Breast epithelium (tissue), 3 donors: ENCODE measurements around the gene SCRT2.
"Not testable (repeated sequence)": the region's sequence is repeated elsewhere in the genome, so short reads cannot be mapped to it uniquely, and the experiment has no call there.

Experiments
- POLR2A ChIP-seq: fragments of 450-650 bp; IDR thresholded peaks from one replicate; pipeline ENCODE4 v1.6.1; 2016; ENCODE audit warnings: antibody characterized with exemption, mild to moderate bottlenecking, moderate library complexity
- TF ChIP-seq, protein P1 (sequence below), 3 donors: fragments of 450-650 bp; IDR thresholded peaks; one replicate each; pipeline ENCODE4 v1.5.1; 2016 to 2017; ENCODE audit warnings: antibody characterized with exemption in 3 of 3, mild to moderate bottlenecking in 3 of 3, moderate library complexity in 3 of 3

DNA sequence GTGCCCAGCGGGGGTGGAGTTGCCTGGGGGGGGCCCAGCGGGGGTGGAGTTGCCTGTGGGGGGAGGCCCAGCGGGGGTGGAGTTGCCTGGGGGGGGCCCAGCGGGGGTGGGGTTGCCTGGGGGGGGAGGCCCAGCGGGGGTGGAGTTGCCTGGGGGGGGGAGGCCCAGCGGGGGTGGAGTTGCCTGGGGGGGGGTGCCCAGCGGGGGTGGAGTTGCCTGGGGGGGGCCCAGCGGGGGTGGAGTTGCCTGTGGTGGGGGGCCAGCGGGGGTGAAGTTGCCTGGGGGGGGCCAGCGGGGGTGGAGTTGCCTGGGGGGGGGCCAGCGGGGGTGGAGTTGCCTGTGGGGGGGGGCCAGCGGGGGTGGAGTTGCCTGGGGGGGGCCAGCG is 33.6 kb downstream of the SCRT2 start:
- TF ChIP-seq, protein P1, sequence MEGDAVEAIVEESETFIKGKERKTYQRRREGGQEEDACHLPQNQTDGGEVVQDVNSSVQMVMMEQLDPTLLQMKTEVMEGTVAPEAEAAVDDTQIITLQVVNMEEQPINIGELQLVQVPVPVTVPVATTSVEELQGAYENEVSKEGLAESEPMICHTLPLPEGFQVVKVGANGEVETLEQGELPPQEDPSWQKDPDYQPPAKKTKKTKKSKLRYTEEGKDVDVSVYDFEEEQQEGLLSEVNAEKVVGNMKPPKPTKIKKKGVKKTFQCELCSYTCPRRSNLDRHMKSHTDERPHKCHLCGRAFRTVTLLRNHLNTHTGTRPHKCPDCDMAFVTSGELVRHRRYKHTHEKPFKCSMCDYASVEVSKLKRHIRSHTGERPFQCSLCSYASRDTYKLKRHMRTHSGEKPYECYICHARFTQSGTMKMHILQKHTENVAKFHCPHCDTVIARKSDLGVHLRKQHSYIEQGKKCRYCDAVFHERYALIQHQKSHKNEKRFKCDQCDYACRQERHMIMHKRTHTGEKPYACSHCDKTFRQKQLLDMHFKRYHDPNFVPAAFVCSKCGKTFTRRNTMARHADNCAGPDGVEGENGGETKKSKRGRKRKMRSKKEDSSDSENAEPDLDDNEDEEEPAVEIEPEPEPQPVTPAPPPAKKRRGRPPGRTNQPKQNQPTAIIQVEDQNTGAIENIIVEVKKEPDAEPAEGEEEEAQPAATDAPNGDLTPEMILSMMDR (IDR thresholded peaks at IDR 0.05) = not testable (repeated sequence)
- TF ChIP-seq POLR2A = not testable (repeated sequence)
